Uterus (tissue), 4 donors: ENCODE results near the gene AGA. TPM values are rescaled to one million over a fixed set of nuclear protein-coding genes. Genes with fewer than 3 reads are reported as not detected.

Source experiments
- DNase-seq, 2 donors: peaks; one replicate each; pipeline ENCODE4 v3.0.0-alpha.2; 2019 to 2020
- H3K27ac ChIP-seq, 2 donors: fragments of 200-600 bp; sonication (generic); 1 replicate in 1 of 2; 2 replicates in 1 of 2; pipeline ENCODE4 v1.5.1; 2016 to 2018
- H3K27me3 ChIP-seq, 2 donors: fragments of 200-600 bp; sonication (generic); one replicate each; pipeline ENCODE4 v1.5.1; 2018 to 2019; ENCODE audit warnings: control low read depth in 1 of 2
- H3K36me3 ChIP-seq, 2 donors: fragments of 200-600 bp; sonication (generic); one replicate each; pipeline ENCODE4 v1.5.1; 2019; ENCODE audit warnings: control low read depth in 1 of 2
- H3K4me1 ChIP-seq, 2 donors: fragments of 200-600 bp; sonication (generic); one replicate each; pipeline ENCODE4 v1.5.1; 2018 to 2019; ENCODE audit warnings: control low read depth in 1 of 2
- H3K4me3 ChIP-seq, 2 donors: fragments of 200-600 bp; sonication (generic); 1 replicate in 1 of 2; 2 replicates in 1 of 2; pipeline ENCODE4 v1.5.1; 2018 to 2019; ENCODE audit warnings: mild to moderate bottlenecking in 1 of 2
- H3K9me3 ChIP-seq, 2 donors: fragments of 200-600 bp; sonication (generic); one replicate each; pipeline ENCODE4 v1.5.1; 2019; ENCODE audit warnings: control low read depth in 1 of 2
- POLR2A ChIP-seq, 2 donors: fragments of 450-650 bp; IDR thresholded peaks; one replicate each; pipeline ENCODE4 v1.6.1; 2016; ENCODE audit warnings: antibody characterized with exemption in 2 of 2, mild to moderate bottlenecking in 1 of 2, moderate library complexity in 1 of 2
- intact Hi-C: fragments of 100-400 bp; cut with DNase I; formaldehyde crosslinking; loops from one replicate; pipeline ENCODE4 v1.15.1; 2023; ENCODE audit warnings: low total_unique reads
- total RNA-seq, 4 donors: library from RNA; depleted of rRNA in 3 of 4; stranded (reverse); fragments of >200 nt in 3 of 4; gene quantifications; one replicate each; pipeline versions ENCODE4 v1.1.0 to v1.2.4, GENCODE V29; 2014 to 2023
- TF ChIP-seq, protein P1 (sequence below), 4 experiments: fragments of 200-600 bp in 2 of 4; fragments of 450-650 bp in 2 of 4; sonication (generic) in 2 of 4; IDR thresholded peaks; one replicate each; pipeline ENCODE4 v1.5.1; 2016 to 2019; ENCODE audit warnings: antibody characterized with exemption in 4 of 4, mild to moderate bottlenecking in 2 of 4, moderate library complexity in 1 of 4
- donor health status: DM: yes; HTN: yes; CAD: no.

AGA gene
- total RNA-seq, 4 donors from 2014 or later = 2.3 to 38.0 (median 6.8) TPM

DNA sequence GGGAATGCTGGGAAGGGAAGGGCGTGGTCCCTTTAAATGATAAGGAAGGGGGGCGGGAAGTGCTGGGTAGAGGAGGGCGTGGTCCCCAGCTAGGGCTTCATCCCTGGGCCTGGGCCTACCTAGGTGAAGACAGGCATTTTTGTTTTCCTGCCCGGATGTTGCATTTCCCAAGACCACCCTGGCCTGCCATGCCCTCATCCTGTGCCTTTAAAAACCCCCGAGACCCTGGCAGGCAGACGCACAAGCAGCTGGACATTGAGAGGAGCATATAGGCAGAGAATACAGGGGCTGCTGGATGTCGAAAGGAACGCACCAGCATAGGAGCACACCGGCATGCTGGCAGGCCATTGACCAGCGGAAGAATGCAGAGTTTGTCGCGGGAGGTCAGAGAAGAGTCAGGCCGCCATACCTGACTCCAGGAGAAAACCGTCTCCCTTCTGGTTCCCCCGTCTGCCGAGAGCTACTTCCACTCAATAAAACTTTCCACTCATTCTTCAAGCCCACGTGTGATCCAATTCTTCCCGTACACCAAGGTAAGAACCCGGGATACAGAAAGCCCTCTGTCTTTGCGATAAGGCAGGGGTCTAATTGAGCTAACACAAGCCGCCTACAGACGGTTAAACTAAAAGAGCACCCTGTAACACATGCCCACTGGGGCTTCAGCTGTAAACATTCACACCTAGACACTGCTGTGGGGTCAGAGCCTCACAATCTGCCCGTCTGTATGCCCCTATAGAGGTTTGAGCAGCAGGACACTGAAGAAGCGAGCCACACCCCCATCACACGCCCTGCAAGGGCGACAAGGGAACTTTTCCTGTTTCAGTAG, 2.9 kb upstream of the AGA start:
- no peak for DNase-seq
- H3K4me1 ChIP-seq = peaks cover 0 to 5% of the 10 kb centered on the region in 2 donors
- H3K9me3 ChIP-seq = no peaks in the 10 kb centered on the region
- no peaks in the 10 kb centered on the region for H3K27me3 ChIP-seq
- no peak overlapping the region for H3K27ac ChIP-seq
- no peaks in the 10 kb centered on the region for H3K36me3 ChIP-seq
- no peak overlapping the region for H3K4me3 ChIP-seq
- TF ChIP-seq POLR2A (IDR thresholded peaks at IDR 0.05) = no peak
- TF ChIP-seq, protein P1, sequence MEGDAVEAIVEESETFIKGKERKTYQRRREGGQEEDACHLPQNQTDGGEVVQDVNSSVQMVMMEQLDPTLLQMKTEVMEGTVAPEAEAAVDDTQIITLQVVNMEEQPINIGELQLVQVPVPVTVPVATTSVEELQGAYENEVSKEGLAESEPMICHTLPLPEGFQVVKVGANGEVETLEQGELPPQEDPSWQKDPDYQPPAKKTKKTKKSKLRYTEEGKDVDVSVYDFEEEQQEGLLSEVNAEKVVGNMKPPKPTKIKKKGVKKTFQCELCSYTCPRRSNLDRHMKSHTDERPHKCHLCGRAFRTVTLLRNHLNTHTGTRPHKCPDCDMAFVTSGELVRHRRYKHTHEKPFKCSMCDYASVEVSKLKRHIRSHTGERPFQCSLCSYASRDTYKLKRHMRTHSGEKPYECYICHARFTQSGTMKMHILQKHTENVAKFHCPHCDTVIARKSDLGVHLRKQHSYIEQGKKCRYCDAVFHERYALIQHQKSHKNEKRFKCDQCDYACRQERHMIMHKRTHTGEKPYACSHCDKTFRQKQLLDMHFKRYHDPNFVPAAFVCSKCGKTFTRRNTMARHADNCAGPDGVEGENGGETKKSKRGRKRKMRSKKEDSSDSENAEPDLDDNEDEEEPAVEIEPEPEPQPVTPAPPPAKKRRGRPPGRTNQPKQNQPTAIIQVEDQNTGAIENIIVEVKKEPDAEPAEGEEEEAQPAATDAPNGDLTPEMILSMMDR (IDR thresholded peaks at IDR 0.05) = no peak
- intact Hi-C loops = no loop called here

DNA sequence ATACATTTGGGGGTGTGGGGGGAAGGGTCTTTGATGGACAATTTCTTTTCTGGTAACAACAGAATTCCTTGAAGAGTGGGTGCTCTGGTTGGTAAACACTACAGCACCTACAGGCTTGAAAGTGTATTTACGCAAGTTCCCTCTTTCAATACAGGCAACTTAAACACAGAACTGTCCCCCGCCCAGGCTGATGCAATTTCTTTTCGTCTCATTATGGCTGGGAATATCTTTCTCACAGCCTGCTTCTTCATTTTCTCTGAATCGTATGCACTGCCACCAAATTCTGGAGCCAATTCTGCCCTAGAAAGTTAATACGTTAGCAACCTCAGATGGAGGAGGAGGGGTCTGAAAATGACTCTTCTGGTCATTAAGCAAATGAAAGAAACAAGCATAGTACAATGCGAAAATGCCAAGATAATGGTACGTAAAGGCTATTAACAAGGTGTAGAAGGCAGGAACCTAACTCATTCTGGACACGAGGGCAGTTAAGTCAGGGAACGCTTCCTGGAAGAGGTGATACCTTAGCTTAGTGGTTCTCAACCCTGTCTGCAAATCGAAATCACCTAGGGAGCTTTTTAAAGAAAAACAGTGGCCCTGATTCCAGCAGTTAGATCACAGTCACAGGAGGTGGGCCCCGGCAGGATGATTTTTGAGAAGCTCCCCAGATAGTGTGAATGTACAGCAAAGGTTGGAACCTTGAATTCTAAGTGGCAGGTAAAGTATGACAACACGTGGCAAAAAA, 1.0 kb downstream of the AGA start:
- peak overlapping the region; percentile 57 to 58 for H3K4me3 ChIP-seq
- H3K27ac ChIP-seq = peak overlapping the region; percentile 93 to 96
- no peak for DNase-seq
- H3K36me3 ChIP-seq = no peaks in the 10 kb centered on the region
- intact Hi-C loops = no loop called here
- no peaks in the 10 kb centered on the region for H3K9me3 ChIP-seq
- peaks cover 0 to 5% of the 10 kb centered on the region in 2 donors for H3K4me1 ChIP-seq
- no peaks in the 10 kb centered on the region for H3K27me3 ChIP-seq
- TF ChIP-seq, protein P1 (IDR thresholded peaks at IDR 0.05) = no peak
- no peak for TF ChIP-seq POLR2A (IDR thresholded peaks at IDR 0.05)

DNA sequence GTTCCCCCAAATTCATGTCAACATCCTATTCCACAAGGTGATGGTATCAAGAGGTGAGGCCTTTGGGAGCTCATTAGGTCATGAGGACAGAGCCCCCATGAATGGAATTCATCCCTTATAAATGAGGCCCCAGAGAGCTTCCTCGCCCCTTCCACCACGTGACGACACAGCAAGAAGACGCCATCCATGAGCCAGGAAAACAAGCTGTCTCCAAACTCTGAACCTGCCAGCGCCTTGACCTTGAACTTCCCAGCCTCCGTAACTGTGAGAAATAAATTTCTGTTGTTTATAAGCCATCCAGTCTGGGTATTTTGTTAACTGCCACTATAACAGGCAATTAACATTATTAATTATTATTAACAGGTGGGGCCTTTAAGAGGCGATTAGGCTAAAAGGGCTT, 5.8 kb downstream of the AGA start:
- Histone ChIP-seq H3K9me3 (no peaks in the 10 kb centered on the region), H3K36me3 (no peaks in the 10 kb centered on the region), H3K4me3 (no peak overlapping the region), H3K27me3 (no peaks in the 10 kb centered on the region), H3K27ac (no peak overlapping the region), H3K4me1 (no peaks in the 10 kb centered on the region)
- no peak for DNase-seq
- TF ChIP-seq POLR2A (IDR thresholded peaks at IDR 0.05) = no peak
- TF ChIP-seq, protein P1 (IDR thresholded peaks at IDR 0.05) = no peak
- intact Hi-C loops = no loop called here

DNA sequence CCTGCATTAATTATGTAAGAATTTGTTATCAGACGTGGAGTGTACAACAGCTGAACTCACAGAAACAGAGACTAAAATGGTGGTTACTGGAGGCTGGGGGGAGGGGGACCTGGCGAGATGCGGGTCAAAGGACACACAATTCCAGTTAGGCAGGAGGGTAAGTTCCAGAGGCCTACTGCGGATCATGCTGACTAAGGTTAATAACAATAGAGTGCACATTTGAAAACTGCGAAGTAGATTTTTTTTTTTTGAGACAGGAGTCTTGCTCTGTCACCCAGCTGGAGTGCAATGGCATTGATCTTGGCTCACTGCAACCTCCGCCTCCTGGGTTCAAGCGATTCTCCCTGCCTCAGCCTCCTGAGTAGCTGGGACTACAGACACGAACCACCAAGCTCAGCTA, 7.6 kb downstream of the AGA start:
- H3K9me3 ChIP-seq = no peaks in the 10 kb centered on the region
- no peaks in the 10 kb centered on the region for H3K27me3 ChIP-seq
- no peak for DNase-seq
- intact Hi-C loops = no loop called here
- H3K4me3 ChIP-seq = no peak overlapping the region
- H3K27ac ChIP-seq = no peak overlapping the region
- H3K36me3 ChIP-seq = no peaks in the 10 kb centered on the region
- TF ChIP-seq, protein P1 (IDR thresholded peaks at IDR 0.05) = no peak
- no peak for TF ChIP-seq POLR2A (IDR thresholded peaks at IDR 0.05)
- no peaks in the 10 kb centered on the region for H3K4me1 ChIP-seq

DNA sequence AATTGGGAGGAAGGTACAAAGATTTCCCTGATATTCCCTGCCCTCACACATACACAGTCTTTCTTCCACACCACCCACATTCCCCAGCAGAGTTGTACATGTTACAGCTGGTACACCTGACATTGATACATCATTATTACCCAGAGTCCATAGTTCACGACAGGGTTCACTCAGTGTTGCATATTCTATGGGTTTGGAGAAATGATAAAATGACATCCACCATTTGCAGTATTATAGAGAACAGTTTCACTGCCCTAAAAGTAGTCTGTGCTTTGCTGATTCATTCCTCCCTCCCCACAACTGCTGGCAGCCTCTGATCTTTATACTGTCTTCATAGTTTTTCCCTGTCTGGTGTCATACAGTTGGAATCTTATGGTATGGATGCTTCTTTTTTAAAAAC, 15.0 kb downstream of the AGA start:
- Histone ChIP-seq H3K4me1 (no peaks in the 10 kb centered on the region), H3K27ac (no peak overlapping the region), H3K36me3 (no peaks in the 10 kb centered on the region), H3K4me3 (no peak overlapping the region), H3K27me3 (no peaks in the 10 kb centered on the region), H3K9me3 (no peaks in the 10 kb centered on the region)
- no peak for TF ChIP-seq POLR2A (IDR thresholded peaks at IDR 0.05)
- TF ChIP-seq, protein P1 (IDR thresholded peaks at IDR 0.05) = no peak
- no peak for DNase-seq
- intact Hi-C loops = no loop called here
